NCI-H82 treated with DMSO at 0.1 percent for 48 hours (cell line): Measurements from ENCODE around the gene PRDM7.
A peak's percentile ranks its signal among the peaks of the same experiment; 100 is the strongest.
"Not testable (repeated sequence)": the region's sequence is repeated elsewhere in the genome, so short reads cannot be mapped to it uniquely, and the experiment has no call there.

Experiments
- DNase-seq: peaks from one replicate; lab custom pipeline; 2025; ENCODE audit not compliant: unreplicated experiment; lab: John Stamatoyannopoulos, UW

PRDM7 gene

DNA sequence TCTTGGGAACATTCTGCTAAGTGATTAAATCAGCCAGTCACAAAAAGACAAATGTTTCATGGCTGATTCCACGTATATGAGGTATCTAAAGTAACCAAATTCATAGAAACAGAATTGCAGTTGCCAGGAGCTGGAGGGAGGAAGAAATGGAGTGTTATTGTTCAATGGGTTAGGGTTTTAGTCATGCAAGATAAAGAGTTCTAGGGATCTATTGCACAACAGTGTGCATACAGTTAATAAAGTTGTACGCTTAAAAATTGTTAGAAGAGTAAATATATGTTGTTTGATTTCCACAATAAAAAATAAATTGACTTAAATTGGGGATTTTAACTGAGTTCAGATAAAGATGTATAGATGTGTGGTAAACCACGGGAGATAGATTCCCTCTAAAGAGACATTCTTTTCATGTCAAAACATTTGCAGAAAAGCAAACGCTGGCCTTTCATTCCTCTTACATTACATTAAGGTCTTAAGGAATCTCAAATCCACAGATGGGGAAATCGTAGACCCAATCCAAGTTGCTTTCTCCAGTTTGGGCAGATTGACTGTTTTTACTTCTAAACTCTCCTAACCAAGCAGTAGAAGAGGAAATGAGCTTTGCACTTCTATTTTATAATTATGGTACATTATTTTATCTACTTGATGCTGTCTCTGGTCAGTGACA is 4.6 kb downstream of the PRDM7 start:
- DNase-seq: no peak

DNA sequence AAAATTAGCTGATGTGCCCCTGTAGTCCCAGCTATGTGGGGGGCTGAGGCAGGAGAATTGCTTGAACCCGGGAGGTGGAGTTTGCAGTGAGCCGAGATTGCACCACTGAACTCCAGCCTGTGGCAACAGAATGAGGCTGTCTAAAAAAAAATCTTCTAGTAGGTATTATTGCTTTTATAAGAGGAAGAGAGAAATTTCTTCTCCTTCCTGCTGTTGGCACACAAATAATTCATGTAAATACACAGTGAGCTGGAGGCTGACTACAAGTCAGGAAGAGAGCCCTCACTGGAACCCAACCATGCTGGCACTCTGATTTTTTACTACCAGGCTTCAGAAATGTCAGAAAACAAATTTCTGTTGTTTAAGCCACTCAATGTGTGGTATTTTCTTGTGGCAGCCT is 6.7 kb downstream of the PRDM7 start:
- DNase-seq: no peak

- DNase-seq: no peak
Observed at GRCh38 chr16:90061437-90061836, 15.7 kb downstream of the PRDM7 start.

DNA sequence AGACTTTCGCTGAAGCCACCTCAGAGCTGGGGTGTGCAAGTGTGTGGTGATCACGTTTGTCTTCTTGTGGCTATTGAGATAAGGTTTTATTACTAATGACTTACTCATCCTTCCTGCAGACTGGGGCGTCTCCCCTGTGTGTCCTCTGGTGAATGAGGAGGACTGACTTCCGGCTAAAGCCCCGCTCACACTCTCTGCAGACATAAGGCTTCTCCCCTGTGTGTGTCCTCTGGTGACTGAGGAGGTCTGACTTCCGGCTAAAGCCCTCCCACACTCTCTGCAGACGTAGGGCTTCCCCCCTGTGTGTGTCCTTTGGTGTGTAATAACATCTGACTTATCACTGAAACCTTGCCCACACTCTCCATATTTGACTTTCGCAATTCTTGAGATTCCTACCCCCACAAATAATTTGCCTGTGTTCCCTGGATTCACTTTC is 19.4 kb downstream of the PRDM7 start:
- no peak for DNase-seq

DNA sequence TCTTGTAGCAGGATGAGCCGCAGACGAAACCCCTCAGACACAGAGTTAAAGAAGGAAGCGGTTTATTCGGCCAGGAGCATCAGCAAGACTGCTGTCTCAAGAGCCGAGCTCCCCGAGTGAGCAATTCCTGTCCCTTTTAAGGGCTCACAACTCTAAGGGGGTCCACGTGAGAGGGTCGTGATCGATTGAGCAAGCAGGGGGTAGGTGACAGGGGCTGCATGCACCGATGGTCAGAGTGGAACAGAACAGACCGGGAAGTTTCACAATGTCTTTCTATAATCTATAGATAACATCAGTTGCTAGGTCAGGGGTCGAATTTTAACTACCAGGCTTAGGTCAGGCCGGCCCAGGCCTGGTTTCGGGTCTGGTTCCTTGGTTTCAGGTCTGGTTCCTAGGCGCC is 20.6 kb downstream of the PRDM7 start:
- DNase-seq: not testable (repeated sequence)

GRCh38 chr16:90055371-90055770 is 21.8 kb downstream of the PRDM7 start:
- DNase-seq: no peak

DNA sequence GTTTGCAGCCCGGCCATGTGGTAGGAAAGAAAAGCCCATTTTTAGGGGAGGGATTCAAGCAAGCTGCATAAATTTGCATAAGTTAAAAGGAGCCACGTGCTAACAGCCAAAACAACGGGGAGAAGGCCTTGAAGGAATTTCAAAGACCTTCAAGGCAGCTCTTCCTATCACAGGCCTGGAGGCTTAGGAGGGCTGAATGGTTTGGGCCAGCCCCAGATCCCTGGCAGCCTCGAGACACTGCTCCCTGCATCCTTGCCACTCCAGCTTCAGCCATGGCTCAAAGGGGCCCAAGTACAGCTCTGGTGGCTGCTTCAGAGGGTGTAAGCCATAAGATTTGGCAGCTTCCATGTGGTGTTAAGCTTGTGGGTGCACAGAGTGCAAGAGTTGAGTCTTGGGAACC is 22.6 kb downstream of the PRDM7 start:
- no peak for DNase-seq

DNA sequence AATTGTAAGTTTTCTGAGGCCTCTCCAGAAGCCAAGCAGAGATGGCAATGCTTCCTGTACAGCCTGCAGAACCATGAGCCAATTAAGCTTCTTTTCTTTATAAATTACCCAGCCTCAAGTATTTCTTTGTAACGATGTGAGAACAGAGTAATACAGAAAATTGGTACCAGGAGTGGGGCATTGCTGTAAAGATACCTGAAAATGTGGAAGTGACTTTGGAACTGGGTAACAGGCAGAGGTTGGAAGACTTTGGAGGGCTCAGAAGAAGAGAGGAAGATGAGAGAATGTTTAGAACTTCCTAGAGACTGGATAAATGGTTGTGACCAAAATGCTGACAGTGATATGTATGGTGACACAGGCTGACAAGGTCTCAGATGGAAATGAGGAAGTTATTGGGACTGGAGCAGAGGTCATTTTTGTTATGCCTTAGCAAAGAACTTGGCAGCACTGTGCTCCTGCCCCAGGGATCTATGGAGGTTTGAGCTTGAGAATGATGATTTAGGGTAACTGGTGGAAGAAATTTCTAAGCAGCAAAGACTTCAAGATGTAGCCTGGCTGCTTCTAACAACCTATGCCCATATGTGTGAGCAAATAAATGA is 23.1 kb downstream of the PRDM7 start:
- DNase-seq: no peak

DNA sequence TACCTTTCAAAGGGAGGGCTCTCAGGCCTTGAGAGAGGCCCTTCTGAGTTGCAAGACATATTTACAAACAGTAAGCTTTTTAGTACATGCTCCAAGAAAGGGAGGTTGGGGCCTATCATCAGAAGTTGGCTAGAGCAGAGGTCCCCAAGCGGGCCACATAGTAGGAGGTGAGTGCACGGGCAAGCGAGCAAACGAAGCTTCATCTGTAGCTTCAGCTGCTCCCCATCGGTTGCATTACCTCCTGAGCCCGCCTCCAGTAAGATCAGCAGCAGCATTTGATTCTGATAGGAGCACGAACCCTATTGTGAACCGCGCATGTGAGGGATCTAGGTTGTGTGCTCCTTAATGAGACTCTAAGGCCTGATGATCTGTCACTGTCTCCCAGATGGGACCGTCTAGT is 26.2 kb downstream of the PRDM7 start:
- DNase-seq: no peak

GRCh38 chr16:90048737-90049330 is 28.3 kb downstream of the PRDM7 start:
- no peak for DNase-seq

GRCh38 chr16:90048347-90048722 is 28.8 kb downstream of the PRDM7 start:
- DNase-seq: no peak

DNA sequence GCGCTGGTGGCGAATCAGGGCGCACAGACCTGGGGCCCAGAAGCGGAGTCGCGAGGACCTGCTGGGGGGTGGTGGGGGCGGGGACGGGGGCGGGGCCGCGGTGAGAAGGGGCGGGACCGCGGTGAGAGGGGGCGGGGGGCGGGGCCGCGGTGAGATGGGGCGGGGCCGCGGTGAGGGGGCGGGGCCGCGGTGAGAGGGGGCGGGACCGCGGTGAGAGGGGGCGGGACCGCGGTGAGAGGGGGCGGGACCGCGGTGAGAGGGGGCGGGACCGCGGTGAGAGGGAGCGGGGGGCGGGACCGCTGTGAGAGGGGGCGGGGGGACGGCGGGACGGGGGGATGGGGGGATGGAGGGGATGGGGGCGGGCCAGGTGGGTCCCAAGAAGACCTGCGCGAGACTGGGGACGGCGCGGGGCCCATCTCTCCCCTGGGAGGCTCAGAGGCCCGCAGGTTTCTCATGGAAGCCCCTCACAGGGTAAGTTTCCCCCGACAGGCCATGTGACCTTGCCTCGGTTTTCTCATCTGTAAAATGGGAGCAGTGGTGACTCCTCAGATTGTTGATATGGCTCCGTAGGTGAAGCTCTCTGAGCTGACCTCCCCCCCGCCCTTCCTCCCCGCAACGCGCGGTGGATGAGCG is 29.3 kb downstream of the PRDM7 start:
- no peak for DNase-seq

- DNase-seq: no peak
Observed at GRCh38 chr16:90046971-90047713, 30.0 kb downstream of the PRDM7 start.

DNA sequence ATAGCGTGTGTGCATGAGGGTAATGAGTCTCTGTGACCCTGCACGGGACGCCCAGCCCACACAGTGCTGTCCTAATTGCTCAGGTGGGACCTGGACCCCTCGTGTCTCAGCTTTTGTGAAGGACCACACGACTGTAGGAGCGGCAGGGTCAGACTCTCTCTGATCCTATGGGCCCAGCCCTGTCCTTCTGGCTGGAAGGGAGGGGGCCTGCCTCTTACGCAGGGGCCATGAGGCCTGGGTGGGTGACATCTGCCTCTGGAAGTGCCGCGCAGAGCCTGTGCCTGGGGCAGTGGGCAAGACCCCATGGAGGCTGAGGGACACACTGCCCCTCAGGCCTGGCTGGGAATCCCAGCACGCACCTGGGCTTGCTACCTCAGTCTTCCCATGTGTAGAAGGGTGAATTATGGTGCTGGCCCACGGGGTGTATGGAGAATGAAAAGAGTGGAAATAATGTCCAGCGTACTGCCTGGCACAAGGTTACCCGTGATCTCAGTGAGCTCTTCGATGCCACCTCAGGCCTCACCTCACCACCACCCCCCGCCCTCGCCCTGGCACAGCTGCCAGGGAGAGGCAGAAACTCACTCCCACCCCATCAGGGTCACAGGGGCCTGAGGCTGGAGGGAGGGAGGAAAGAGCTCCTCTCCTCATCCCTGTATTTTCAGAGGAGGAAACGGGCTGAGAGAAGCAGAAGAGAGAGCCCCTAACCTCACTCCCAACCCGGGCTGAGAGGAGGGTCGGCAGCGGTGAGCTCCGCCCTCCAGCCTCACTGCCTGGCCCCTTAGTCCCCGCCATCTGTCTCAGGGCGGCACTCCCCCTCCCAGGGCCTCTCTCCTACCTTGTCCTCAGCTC is 30.8 kb downstream of the PRDM7 start:
- peak; percentile 68 for DNase-seq

GRCh38 chr16:90044111-90044551 is 33.0 kb downstream of the PRDM7 start:
- no peak for DNase-seq

DNA sequence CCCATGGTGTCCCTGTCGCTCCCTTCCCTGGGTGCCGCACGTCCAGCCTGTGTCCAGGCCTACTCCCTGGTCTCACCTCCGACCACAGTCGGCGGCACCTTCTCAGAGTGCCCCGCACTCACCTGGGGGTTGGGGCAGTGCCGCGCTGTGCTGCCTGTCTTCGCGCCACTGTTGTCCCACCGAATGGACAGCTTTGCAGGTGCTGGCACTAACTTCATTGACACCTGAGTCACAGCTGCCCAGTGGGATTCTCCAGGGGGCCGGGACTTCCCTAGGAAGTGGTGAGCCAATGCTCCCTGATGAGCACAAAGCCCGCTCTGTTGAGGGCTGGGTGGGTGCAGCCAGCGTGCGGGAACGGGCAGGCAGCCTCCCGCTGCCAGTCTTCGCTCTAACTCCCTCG is 33.6 kb downstream of the PRDM7 start:
- no peak for DNase-seq

- no peak for DNase-seq
Observed at GRCh38 chr16:90042946-90043514, 34.1 kb downstream of the PRDM7 start.

DNA sequence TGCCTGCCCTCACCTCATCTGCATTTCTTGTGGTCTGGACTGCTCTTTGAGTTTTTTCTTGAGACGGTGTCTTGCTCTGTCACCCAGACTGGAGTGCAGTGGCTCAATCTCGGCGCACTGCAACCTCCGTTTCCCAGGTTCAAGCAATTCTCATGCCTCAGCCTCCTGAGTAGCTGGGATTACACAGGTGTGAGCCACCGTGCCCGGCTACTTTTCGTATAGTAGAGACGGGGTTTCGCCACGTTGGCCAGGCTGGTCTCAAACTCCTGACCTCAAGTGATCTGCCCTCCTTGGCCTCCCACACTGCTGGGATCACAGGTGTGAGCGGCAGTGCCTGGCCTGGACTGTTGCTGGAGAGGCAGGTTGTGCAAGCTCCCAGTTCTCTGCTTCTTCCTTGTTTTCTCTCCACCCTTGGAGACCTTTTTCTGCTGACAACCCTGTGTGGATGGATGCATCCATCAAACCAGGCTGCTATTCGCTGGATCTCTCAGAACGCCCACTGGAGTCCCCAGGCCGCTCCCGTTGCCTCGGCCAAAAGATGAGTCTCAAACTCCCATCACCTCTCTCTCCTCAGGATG is 35.1 kb downstream of the PRDM7 start:
- no peak for DNase-seq

- DNase-seq: no peak
Observed at GRCh38 chr16:90040152-90041023, 36.7 kb downstream of the PRDM7 start.
